HG02623 (cell line): ENCODE results near the gene TBL1XR1.
"Not testable (repeated sequence)": the region's sequence is repeated elsewhere in the genome, so short reads cannot be mapped to it uniquely, and the experiment has no call there.

ENCODE experiments used
- ATAC-seq: cut with Tn5 transposase; IDR thresholded peaks from one replicate; pipeline ENCODE4 v1.9.1; 2021; ENCODE audit warnings: moderate library complexity; ENCODE audit not compliant: unreplicated experiment

TBL1XR1 gene

DNA sequence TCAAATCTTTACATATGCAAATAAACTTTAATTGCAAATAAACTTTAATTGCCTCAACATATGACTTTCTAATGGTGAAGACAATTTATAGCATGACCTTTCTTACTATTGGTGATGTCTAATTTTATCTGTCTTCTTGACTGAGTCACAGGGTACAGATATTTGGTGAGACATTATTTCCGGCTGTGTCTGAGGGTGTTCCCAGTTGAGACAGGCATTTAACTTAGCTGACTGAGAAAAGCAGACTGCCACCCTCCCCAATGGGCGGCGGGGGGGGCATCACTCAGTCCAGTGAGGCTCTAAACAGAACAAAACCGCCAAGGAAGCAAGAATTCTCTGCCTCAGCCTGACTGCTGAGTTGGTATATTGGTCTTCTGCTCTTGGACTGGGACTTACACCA, 160.0 kb downstream of the TBL1XR1 start:
- no peak for ATAC-seq

- ATAC-seq = no peak
Measured at GRCh38 chr3:177035676-177036075, 161.6 kb downstream of the TBL1XR1 start.

- ATAC-seq = no peak
Measured at GRCh38 chr3:177034832-177035475, 162.3 kb downstream of the TBL1XR1 start.

- ATAC-seq = no peak
Measured at GRCh38 chr3:177026505-177027277, 170.6 kb downstream of the TBL1XR1 start.

DNA sequence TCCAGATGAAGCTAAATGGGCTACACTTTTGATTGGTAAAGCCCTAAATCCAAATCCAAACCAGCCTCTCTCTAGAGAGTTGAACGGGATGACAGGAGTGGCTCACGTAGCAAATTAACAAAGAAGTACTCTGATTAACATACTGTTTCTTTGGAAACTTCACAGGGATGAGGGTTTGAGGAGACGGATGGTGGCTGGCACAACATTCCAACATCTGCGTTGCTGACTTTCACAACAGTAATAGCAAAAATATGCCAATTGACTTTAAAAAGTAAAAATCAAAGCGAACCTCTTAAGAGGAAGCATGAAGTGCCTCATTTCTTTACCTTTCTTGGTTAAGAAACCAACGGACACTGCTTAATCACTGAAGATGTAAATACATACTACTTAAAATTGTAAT, 181.4 kb downstream of the TBL1XR1 start:
- ATAC-seq = no peak

GRCh38 chr3:177013681-177014280, 183.5 kb downstream of the TBL1XR1 start:
- no peak for ATAC-seq

- no peak for ATAC-seq
Measured at GRCh38 chr3:177005718-177006405, 191.4 kb downstream of the TBL1XR1 start.

DNA sequence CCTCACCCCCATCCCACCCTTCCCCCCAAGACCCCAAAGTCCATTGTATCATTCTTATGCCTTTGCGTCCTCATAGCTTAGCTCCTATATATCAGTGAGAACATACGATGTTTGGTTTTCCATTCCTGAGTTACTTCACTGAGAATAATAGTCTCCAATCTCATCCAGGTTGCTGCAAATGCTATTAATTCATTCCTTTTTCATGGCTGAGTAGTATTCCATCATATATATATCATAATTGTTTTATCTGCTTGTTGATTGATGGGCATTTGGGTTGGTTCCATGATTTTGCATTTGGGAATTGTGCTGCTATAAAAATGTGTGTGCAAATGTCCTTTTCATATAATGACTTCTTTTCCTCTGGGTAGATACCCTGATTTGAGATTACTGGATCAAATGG, 197.1 kb downstream of the TBL1XR1 start:
- not testable (repeated sequence) for ATAC-seq

DNA sequence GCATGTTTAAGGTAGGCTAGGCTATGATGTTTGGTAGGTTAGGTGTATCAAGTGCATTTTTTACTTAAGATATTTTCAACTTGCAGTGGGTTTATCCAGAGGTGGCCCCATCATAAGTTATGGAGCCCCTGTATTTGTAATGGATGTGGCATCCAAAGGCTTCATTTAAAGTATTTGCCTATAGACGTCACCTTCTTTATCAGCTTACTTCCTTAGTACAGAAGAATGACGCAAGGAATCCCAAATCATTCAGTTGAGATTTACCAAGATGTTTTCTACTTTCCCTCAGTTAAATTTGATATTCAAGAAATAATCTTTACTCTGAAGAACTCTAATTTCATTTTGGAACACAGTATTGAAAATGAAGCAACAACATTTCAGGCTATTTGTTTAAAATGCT, 201.3 kb downstream of the TBL1XR1 start:
- ATAC-seq = no peak

DNA sequence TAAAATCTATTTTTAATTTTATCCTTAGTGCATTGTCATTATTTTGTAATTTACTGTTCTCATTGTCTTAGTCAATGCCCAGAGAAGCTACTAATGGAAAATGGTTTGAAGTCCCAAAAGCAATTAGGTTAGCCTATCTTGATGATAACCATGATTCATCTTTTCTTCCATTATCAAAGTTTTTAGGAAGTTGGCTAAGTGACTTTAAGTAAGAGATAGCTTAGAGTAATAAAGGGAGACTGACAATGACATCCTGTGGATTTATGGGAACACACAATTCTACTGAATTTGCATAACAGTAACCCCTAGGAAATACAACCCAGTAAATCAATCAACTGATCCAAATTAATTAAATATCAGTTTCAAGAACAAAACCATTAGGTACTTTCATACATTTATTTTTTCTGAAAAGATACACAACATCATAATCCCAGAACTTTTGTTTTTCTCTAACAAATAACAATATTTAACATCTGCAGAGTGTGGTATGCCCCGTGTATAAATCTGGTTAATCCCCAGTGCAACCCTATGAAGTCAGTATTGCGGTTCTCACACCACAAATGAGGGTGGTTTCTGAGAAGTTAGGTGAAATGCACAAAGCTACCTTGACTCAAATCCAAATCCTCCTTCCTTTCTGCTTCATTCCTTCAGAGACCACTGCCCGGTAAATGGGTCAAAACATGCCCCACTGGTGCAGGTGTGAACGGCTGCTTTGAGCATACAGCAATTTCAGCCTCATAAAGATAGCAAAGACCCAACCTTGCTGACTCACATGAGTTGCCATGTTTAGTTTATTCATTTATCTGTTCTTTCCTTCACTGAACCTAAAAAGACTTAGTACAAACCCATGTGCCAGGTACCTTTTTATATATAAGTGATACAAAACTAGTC, 202.1 kb downstream of the TBL1XR1 start:
- no peak for ATAC-seq

DNA sequence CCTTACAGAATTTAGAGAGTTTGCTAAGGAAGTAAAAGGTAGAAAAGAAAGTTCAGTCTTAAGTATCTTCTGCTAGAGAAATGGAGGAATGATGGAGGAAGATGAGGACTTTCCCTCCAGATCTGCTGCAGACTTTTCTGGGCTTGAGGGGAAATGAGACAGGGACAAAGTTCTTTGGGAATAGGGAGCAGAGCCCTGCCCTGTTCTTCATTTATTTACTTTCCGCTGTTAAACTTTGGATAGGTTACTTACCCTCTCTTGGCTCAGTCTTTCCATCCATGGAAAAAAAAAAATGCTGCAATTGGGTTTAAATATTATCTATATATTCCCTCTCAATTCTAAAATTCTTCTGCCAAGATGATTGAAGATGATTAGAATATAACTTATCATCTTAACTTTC, 202.9 kb downstream of the TBL1XR1 start:
- ATAC-seq = no peak

GRCh38 chr3:176992978-176993377, 204.3 kb downstream of the TBL1XR1 start:
- no peak for ATAC-seq

DNA sequence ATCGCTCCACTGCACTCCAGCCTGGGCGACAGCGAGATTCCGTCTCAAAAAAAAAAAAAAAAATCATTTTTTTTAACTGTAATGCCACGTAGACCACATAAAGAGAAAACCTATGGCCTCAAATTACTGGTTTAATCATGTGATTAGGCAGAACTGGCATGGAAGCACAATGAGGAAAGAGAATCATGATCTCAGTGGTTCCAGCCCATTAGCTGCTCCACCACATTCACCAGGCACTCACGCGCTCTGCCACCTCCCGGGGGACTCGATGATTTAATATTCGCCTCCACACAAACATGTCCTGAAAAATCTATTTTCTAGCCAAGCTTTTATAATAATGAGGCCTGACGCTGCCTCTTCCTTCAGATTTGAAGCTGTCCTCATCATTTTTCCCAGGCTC, 204.7 kb downstream of the TBL1XR1 start:
- ATAC-seq = no peak

DNA sequence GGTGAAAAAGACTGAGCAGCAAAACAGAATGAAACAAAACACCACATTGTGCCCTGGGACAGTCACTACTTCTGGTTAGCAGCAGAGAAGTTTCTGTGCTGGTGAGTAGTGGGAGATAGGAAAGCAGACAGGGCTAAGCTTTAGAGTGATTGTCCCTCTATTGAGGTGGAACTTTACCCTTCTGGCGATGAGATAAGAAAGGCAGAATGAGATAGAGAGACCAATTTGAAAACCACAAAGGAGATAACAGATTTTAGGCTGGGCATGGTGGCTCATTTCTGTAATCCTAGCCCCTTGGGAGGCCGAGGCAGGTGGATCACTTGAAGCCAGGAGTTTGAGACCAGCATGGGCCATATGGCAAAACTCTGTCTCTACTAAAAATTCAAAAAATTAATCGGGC, 208.5 kb downstream of the TBL1XR1 start:
- ATAC-seq = no peak

- no peak for ATAC-seq
Measured at GRCh38 chr3:176987901-176988650, 209.2 kb downstream of the TBL1XR1 start.

DNA sequence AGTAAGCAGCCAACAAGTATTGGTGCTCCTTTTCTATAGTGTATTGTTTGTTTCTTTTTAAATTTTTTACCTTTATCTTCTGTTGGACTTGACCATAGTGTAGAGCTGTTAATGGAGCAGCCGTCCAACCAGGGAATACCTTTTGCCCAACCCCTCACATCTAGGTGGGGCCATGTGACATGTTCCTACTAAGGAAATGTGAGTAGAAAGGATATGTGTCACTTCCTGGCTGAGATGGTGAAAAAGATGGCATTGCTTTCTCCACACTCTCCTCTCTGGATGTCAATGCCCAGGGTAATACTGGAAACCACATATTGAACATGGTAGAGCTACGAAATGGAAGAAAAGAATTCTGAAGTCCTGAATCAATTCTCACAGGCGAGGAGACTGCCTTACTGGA, 218.8 kb downstream of the TBL1XR1 start:
- ATAC-seq = no peak

DNA sequence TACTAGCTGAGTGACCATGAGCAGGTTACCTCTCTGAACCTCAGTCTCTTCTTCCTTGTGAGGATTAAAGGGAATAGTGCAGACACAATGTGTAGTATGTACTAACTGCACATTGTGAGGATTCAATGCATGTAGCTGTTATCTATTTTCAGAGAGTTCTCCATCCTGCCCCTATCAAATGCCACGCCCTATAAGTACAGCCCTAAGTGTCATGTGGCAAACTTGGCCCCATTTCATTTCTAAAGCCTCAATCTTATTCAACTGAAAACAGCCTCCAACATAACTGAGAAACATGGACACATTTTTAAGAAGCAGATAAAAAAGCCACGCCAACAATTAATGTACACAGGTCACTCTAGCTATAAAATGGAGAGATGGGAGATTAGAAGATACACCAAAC, 220.0 kb downstream of the TBL1XR1 start:
- ATAC-seq = no peak

- no peak for ATAC-seq
Measured at GRCh38 chr3:176976586-176976985, 220.7 kb downstream of the TBL1XR1 start.

GRCh38 chr3:176974279-176974678, 223.0 kb downstream of the TBL1XR1 start:
- no peak for ATAC-seq

DNA sequence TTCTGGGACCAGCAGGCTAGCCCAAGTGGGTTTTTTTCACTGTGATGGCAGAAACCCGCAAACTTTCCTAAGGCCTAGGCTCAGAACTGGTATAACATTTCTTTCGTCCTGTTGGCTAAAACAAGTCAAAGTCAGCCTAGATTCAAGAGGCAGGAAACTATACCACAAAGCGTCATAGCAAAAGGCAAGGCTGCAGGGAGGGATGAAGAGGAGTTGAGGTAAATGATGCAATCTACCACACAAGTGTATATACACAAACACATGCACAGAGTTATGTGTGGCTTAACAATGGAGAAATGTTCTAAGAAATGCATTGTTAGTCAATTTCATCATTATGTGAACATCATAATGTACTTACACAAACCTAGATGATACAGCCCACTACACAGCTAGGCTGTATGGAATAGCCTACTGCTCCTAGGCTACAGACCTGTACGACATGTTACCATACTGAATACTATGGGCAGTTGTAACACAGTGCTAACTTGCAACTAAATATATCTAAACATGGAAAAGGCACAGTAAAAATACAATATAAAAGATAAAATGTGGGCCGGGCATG, 225.6 kb downstream of the TBL1XR1 start:
- ATAC-seq = no peak
